NB4 (cell line): ENCODE data around the gene RGS10.

Experiments used
- MAX ChIP-seq: IDR thresholded peaks from 2 replicates; pipeline ENCODE4 v1.6.1; 2011; ENCODE audit warnings: low read depth, low read length
- MYC ChIP-seq: IDR thresholded peaks from 2 replicates; pipeline ENCODE4 v1.6.1; 2011; ENCODE audit warnings: low read depth, low read length
- POLR2A ChIP-seq: IDR thresholded peaks from 2 replicates; pipeline ENCODE4 v1.6.1; 2011; ENCODE audit warnings: mild to moderate bottlenecking; ENCODE audit not compliant: insufficient read length; ENCODE audit errors: extremely low read depth
- TF ChIP-seq, protein P1 (sequence below): IDR thresholded peaks from one replicate; pipeline ENCODE4 v1.5.1; 2012; ENCODE audit warnings: low read depth, low read length

GRCh38 chr10:119457966-119458766 is 84.4 kb downstream of the RGS10 start:
- TF ChIP-seq, protein P1, sequence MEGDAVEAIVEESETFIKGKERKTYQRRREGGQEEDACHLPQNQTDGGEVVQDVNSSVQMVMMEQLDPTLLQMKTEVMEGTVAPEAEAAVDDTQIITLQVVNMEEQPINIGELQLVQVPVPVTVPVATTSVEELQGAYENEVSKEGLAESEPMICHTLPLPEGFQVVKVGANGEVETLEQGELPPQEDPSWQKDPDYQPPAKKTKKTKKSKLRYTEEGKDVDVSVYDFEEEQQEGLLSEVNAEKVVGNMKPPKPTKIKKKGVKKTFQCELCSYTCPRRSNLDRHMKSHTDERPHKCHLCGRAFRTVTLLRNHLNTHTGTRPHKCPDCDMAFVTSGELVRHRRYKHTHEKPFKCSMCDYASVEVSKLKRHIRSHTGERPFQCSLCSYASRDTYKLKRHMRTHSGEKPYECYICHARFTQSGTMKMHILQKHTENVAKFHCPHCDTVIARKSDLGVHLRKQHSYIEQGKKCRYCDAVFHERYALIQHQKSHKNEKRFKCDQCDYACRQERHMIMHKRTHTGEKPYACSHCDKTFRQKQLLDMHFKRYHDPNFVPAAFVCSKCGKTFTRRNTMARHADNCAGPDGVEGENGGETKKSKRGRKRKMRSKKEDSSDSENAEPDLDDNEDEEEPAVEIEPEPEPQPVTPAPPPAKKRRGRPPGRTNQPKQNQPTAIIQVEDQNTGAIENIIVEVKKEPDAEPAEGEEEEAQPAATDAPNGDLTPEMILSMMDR, result no peak
- TF ChIP-seq POLR2A, result no peak
- no peak for TF ChIP-seq MAX
- TF ChIP-seq MYC, result no peak
